PC-3 (cell line): ENCODE results near the gene TCN2. TPM values are rescaled to one million over a fixed set of nuclear protein-coding genes. Genes with fewer than 3 reads are reported as not detected.

Experiments
- ATAC-seq: fragments of 200-7000 bp; cut with Tn5 transposase; 2 replicates; pipeline ENCODE4 v1.9.1; 2020; ENCODE audit warnings: mild to moderate bottlenecking, moderate library complexity
- BruUV-seq: library from RNA; stranded (reverse); fragments of 400-500 nt; replicated peaks from 2 replicates; lab custom pipeline; 2021; lab: Mats Ljungman, UMichigan
- CTCF ChIA-PET: fragments of 300-600 bp; sonication (Branson Sonifier 250); formaldehyde crosslinking; loops from one replicate; lab custom pipeline; 2022; ENCODE audit warnings: antibody characterized with exemption; lab: Charles Lee
- POLR2A ChIA-PET: fragments of 300-600 bp; sonication (Branson Sonifier 250); formaldehyde crosslinking; loops from one replicate; lab custom pipeline; 2022; ENCODE audit warnings: antibody characterized with exemption; ENCODE audit not compliant: unreplicated experiment; lab: Charles Lee
- DNase-seq: peaks from one replicate; pipeline ENCODE4 v3.0.0-alpha.2; 2015
- H2AFZ ChIP-seq: fragments of 300-600 bp; sonication (generic); 2 replicates; pipeline ENCODE4 v1.6.0; 2016; ENCODE audit warnings: antibody characterized with exemption, low read length
- H3F3A ChIP-seq: fragments of 300-600 bp; sonication (generic); one replicate; pipeline ENCODE4 v1.6.0; 2017; ENCODE audit warnings: antibody characterized with exemption, low read length, control low read depth, mild to moderate bottlenecking; ENCODE audit not compliant: unreplicated experiment
- H3K27ac ChIP-seq: fragments of 300-600 bp; sonication (generic); 2 replicates; pipeline ENCODE4 v1.5.1; 2016; ENCODE audit warnings: mild to moderate bottlenecking, low read length
- H3K27me3 ChIP-seq: fragments of 300-600 bp; sonication (generic); 2 replicates; pipeline ENCODE4 v1.6.1; 2016; ENCODE audit warnings: low read length, mixed read lengths
- H3K36me3 ChIP-seq: fragments of 300-600 bp; sonication (generic); 2 replicates; pipeline ENCODE4 v1.6.1; 2016; ENCODE audit warnings: low read depth, mixed run types, low read length, mixed read lengths
- H3K4me1 ChIP-seq: fragments of 300-600 bp; sonication (generic); 2 replicates; pipeline ENCODE4 v1.5.1; 2016; ENCODE audit warnings: low read length; ENCODE audit not compliant: insufficient read depth
- H3K4me2 ChIP-seq: fragments of 300-600 bp; sonication (generic); 2 replicates; pipeline ENCODE4 v1.6.0; 2016; ENCODE audit warnings: low read length
- H3K4me3 ChIP-seq: fragments of 300-600 bp; sonication (generic); 2 replicates; pipeline ENCODE4 v1.5.1; 2016; ENCODE audit warnings: mild to moderate bottlenecking, low read length, mixed read lengths
- H3K79me2 ChIP-seq: fragments of 300-600 bp; sonication (generic); 2 replicates; pipeline ENCODE4 v1.6.1; 2017; ENCODE audit warnings: low read length, mixed read lengths
- H3K9ac ChIP-seq: fragments of 300-600 bp; sonication (generic); 2 replicates; pipeline ENCODE4 v1.6.0; 2016; ENCODE audit warnings: mild to moderate bottlenecking, low read length
- H3K9me2 ChIP-seq: fragments of 300-600 bp; sonication (generic); replicated peaks from 2 replicates; pipeline ENCODE4 v1.6.1; 2016; ENCODE audit warnings: mixed run types, low read length, mixed read lengths
- H3K9me3 ChIP-seq: fragments of 300-600 bp; sonication (generic); 2 replicates; pipeline ENCODE4 v1.6.1; 2016; ENCODE audit warnings: low read length, mixed read lengths
- H4K20me1 ChIP-seq: fragments of 300-600 bp; sonication (generic); 2 replicates; pipeline ENCODE4 v1.6.1; 2016; ENCODE audit warnings: low read length, mixed read lengths
- CTCF ChIP-seq: fragments of 300-600 bp; sonication (generic); conservative IDR thresholded peaks from 2 replicates; pipeline ENCODE4 v1.5.1; 2017; ENCODE audit warnings: antibody characterized with exemption, low read depth, mild to moderate bottlenecking, low read length
- EZH2 ChIP-seq: fragments of 300-600 bp; sonication (generic); IDR thresholded peaks from one replicate; pipeline ENCODE4 v1.6.1; 2017; ENCODE audit warnings: antibody characterized with exemption, mild to moderate bottlenecking, low read length; ENCODE audit not compliant: unreplicated experiment
- EZH2phosphoT487 ChIP-seq: fragments of 300-600 bp; sonication (generic); IDR thresholded peaks from 2 replicates; pipeline ENCODE4 v1.6.1; 2018; ENCODE audit warnings: mild to moderate bottlenecking, antibody characterized with exemption, low read length, borderline replicate concordance
- intact Hi-C: fragments of 100-400 bp; cut with micrococcal nuclease; formaldehyde crosslinking; loops from 2 replicates; pipeline ENCODE4 v1.9.0; 2023
- total RNA-seq: library from RNA; depleted of rRNA; stranded (reverse); fragments of >200 nt; gene quantifications from 2 replicates; pipeline ENCODE4 v1.2.3, GENCODE V29; 2014

Gene TCN2
- total RNA-seq, 1 experiment from 2014 or later: 1.7 TPM

- peak overlapping the region; percentile 53 for H2AFZ ChIP-seq
- no peaks in the 10 kb centered on the region for H3F3A ChIP-seq
- DNase-seq (peak; percentile 78), ATAC-seq (peak; percentile 85)
- no peak overlapping the region for H3K4me3 ChIP-seq
- H4K20me1 ChIP-seq: no peaks in the 10 kb centered on the region
- peak overlapping the region; percentile 62 for H3K4me2 ChIP-seq
- intact Hi-C loops: loop anchor here (10.0 kb wide), 1 partner anchor 165 kb away; no protein-coding TSS in a partner anchor
- ChIA-PET CTCF (no interaction called here), POLR2A (interaction anchor here (0.7 kb wide), 1 partner anchor 183 kb away, joined by 3 read pairs; no protein-coding TSS in a partner anchor)
- no peaks in the 10 kb centered on the region for H3K36me3 ChIP-seq
- no peaks in the 10 kb centered on the region for H3K9me2 ChIP-seq
- peak overlapping the region; percentile 65 for H3K27ac ChIP-seq
- H3K4me1 ChIP-seq: peaks cover 34% of the 10 kb centered on the region
- H3K9ac ChIP-seq: peak overlapping the region; percentile 15; the same call in 1 of the 2 replicates
- H3K27me3 ChIP-seq: no peaks in the 10 kb centered on the region
- no peaks in the 10 kb centered on the region for H3K79me2 ChIP-seq
- BruUV-seq: no TSS peak
- no peaks in the 10 kb centered on the region for H3K9me3 ChIP-seq
- TF ChIP-seq CTCF (no peak), EZH2 (no peak), EZH2phosphoT487 (no peak)
These were observed 2.5 kb downstream of the TCN2 start for GRCh38 chr22:30609260-30610185.

- no peak overlapping the region for H3K9ac ChIP-seq
- intact Hi-C loops: no loop called here
- TF ChIP-seq CTCF (no peak), EZH2phosphoT487 (no peak), EZH2 (no peak)
- H3K36me3 ChIP-seq: no peaks in the 10 kb centered on the region
- no TSS peak for BruUV-seq
- ATAC-seq (no peak), DNase-seq (no peak)
- ChIA-PET CTCF (no interaction called here), POLR2A (interaction anchor here (0.7 kb wide), 1 partner anchor 184 kb away, joined by 3 read pairs; no protein-coding TSS in a partner anchor)
- H3K27ac ChIP-seq: no peak overlapping the region
- no peak overlapping the region for H3K4me3 ChIP-seq
- H3K27me3 ChIP-seq: no peaks in the 10 kb centered on the region
- H3K9me2 ChIP-seq: no peaks in the 10 kb centered on the region
- H2AFZ ChIP-seq: no peak overlapping the region
- no peaks in the 10 kb centered on the region for H3K9me3 ChIP-seq
- peaks cover 34% of the 10 kb centered on the region for H3K4me1 ChIP-seq
- H3K79me2 ChIP-seq: no peaks in the 10 kb centered on the region
- H4K20me1 ChIP-seq: no peaks in the 10 kb centered on the region
- no peaks in the 10 kb centered on the region for H3F3A ChIP-seq
- H3K4me2 ChIP-seq: no peak overlapping the region
These were observed 3.3 kb downstream of the TCN2 start for GRCh38 chr22:30610299-30610698.

GRCh38 chr22:30611197-30611596 lies 4.2 kb downstream of the TCN2 start:
- no peaks in the 10 kb centered on the region for H3K79me2 ChIP-seq
- POLR2A ChIA-PET: no interaction called here
- H3K36me3 ChIP-seq: no peaks in the 10 kb centered on the region
- no peaks in the 10 kb centered on the region for H3K9me2 ChIP-seq
- H2AFZ ChIP-seq: no peak overlapping the region
- H3K9ac ChIP-seq: no peak overlapping the region
- H4K20me1 ChIP-seq: no peaks in the 10 kb centered on the region
- no peak for ATAC-seq
- no peak overlapping the region for H3K4me3 ChIP-seq
- peaks cover 26% of the 10 kb centered on the region for H3K4me1 ChIP-seq
- H3K9me3 ChIP-seq: no peaks in the 10 kb centered on the region
- intact Hi-C loops: no loop called here
- TF ChIP-seq EZH2: no peak
- no peak for TF ChIP-seq EZH2phosphoT487
- TF ChIP-seq CTCF: no peak
- no peak overlapping the region for H3K27ac ChIP-seq
- BruUV-seq: no TSS peak
- H3F3A ChIP-seq: no peaks in the 10 kb centered on the region
- H3K27me3 ChIP-seq: no peaks in the 10 kb centered on the region
- no peak for DNase-seq
- no peak overlapping the region for H3K4me2 ChIP-seq
- CTCF ChIA-PET: no interaction called here
